Ovary (tissue), 3 donors: Measurements from ENCODE around the gene PTPRS.

Experiments used
- CTCF ChIP-seq, 3 donors: fragments of 450-650 bp in 2 of 3; fragments of 200-600 bp in 1 of 3; IDR thresholded peaks; one replicate each; pipeline versions ENCODE4 v1.5.1 to v1.8.0; 2016 to 2022; ENCODE audit warnings: antibody characterized with exemption in 3 of 3, mild to moderate bottlenecking in 1 of 3
- EP300 ChIP-seq: sonication (generic); formaldehyde crosslinking; IDR thresholded peaks from one replicate; pipeline ENCODE4 v1.6.1; 2017; ENCODE audit warnings: antibody characterized with exemption
- POLR2A ChIP-seq: fragments of 450-650 bp; IDR thresholded peaks from one replicate; pipeline ENCODE4 v1.6.1; 2017; ENCODE audit warnings: antibody characterized with exemption, mild to moderate bottlenecking, moderate library complexity
- donor health status: DM: no; HTN: no; CAD: no.

GRCh38 chr19:5376928-5377327, 36.3 kb upstream of the PTPRS start:
- TF ChIP-seq CTCF (IDR thresholded peaks at IDR 0.05) (no peak), POLR2A (no peak), EP300 (no peak)
